GM10266 (cell line): ENCODE measurements around the gene KLHL5.

Source experiments
- DNase-seq: peaks from one replicate; pipeline ENCODE4 v3.0.0; 2012; ENCODE audit errors: extremely low spot score
- TF ChIP-seq, protein P1 (sequence below): IDR thresholded peaks from 2 replicates; pipeline ENCODE4 v1.5.1; 2012; ENCODE audit warnings: mild to moderate bottlenecking, low read depth; ENCODE audit not compliant: control insufficient read depth, insufficient read depth; ENCODE audit errors: missing control alignments

KLHL5 gene

DNA sequence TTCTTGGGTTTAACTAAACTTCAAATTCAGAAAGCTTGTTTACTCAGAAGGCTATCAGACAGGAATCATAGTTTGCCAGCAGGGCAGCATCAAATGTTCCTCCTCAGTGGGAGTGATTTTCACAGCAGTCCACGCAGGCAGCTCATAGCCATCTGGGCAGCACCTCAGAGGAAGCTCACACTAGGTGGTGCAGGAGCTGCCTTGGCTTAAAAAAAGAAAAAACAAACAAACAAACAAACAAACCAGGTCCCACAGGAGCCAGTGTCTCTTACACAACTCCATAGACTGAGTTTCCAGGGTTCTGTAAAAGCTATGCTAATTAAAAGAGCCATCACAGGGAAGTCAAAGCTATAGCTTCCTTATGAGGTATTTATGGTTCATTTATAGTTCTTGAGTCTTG, 10.5 kb upstream of the KLHL5 start:
- no peak for DNase-seq
- TF ChIP-seq, protein P1, sequence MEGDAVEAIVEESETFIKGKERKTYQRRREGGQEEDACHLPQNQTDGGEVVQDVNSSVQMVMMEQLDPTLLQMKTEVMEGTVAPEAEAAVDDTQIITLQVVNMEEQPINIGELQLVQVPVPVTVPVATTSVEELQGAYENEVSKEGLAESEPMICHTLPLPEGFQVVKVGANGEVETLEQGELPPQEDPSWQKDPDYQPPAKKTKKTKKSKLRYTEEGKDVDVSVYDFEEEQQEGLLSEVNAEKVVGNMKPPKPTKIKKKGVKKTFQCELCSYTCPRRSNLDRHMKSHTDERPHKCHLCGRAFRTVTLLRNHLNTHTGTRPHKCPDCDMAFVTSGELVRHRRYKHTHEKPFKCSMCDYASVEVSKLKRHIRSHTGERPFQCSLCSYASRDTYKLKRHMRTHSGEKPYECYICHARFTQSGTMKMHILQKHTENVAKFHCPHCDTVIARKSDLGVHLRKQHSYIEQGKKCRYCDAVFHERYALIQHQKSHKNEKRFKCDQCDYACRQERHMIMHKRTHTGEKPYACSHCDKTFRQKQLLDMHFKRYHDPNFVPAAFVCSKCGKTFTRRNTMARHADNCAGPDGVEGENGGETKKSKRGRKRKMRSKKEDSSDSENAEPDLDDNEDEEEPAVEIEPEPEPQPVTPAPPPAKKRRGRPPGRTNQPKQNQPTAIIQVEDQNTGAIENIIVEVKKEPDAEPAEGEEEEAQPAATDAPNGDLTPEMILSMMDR: no peak

DNA sequence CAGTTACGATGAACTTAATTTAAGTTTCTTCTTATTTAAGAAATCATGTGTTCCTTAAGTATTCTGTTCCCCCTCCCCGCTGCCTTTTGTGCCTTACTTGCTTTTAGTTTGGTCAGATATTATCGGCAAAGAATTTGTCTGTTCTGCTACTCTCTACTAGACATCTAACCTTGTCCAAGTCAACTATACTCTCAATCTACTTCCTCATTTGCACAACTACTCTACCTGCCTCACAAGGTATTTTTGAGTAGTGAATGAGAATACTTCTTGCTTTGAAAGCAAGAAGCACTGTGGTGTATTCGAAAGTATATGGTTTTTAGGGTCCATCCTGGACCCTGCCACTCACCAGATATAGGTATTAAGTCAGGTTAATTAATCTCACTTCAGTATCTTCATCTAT, 8.0 kb upstream of the KLHL5 start:
- no peak for DNase-seq
- TF ChIP-seq, protein P1: no peak

DNA sequence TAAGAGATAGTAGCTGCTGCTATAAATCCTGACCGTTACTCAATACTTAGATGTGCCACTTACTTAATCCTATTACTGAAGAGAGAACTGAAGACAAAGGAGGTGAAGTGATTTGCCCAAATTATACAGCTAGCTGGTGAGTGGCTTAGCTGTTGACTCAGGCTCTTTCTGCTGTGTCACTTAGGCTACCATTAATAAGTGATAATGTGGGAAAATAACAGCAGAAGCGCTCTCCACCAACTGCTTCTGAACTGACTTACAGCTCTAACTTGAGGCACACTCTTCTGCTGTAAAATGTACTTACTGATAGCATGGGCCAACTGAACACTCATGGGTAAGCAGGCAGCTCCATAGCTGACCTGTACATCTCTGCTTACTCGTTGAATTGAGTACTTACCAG, 7.5 kb upstream of the KLHL5 start:
- TF ChIP-seq, protein P1: no peak
- no peak for DNase-seq

DNA sequence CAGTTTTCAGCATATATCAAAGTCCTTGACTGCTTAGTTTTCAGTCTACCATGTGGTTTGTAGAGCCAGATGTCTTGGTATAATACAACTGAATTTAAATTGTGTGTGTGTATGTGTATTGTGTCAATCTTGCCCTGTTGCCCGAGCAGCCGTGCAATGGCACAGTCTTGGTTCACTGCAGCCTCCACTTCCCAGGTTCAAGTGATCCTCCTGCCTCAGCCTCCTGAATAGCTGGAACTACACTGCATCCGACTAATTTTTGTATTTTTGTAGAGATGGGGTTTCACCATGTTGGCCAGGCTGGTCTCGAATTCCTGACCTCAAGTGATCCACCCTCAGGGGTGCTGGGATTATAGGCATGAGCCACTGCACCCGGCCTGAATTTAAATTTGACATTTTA, 6.0 kb upstream of the KLHL5 start:
- TF ChIP-seq, protein P1: no peak

DNA sequence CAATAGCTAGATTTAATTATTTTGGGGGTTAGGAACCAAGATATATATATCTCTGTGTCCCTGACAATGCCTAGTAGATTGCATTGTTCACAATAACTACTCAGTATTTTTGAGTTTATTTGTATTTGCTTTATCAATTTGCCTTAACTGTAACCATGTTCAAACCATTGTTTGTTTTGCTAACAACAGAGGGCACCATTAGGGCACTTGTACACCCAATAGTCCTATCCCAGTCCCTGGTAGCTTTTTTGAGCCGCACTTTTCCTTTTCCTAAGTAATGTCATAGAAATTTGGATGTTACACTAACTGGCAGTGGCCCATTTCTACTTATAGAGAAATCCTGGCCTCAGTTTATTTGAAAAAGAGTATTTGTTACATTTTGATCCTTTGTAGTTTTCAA, 575 bp upstream of the KLHL5 start:
- TF ChIP-seq, protein P1: peak; percentile 5
- DNase-seq: no peak

More for the DNA sequence above, 6.0 kb upstream of the KLHL5 start:
- no peak for DNase-seq

DNA sequence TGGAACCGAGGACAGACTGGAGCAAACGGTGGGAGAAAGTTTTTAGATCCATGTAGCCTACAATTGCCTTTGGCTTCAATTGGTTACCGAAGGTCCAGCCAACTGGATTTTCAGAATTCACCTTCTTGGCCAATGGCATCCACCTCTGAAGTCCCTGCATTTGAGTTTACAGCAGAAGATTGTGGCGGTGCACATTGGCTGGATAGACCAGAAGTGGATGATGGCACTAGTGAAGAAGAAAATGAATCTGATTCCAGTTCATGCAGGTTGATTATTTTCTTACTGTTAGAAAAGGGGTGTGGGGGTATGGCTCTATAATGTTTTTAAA, 702 bp downstream of the KLHL5 start:
- TF ChIP-seq, protein P1: no peak
- no peak for DNase-seq

DNA sequence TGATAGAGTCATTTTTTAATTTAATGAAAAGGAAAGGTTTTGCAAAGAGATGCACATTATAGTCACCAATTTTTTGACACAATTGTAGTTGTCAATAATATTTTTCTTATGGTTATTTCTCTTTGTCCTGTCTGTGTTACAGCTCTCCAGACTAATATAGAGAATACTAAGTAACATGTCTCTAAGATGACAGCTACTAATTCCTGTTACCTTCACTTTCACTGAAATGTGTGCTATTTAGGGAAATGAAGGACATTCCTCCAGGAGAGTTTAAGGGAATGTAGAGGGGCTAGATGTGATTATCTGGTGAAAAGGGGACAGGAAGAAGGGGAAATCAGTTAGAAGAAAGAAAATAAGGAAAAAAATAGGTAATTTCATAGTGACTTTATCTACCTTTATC, 1.4 kb downstream of the KLHL5 start:
- TF ChIP-seq, protein P1: no peak
- DNase-seq: no peak
